Measurements from ENCODE around the gene PTPN20.

DNA sequence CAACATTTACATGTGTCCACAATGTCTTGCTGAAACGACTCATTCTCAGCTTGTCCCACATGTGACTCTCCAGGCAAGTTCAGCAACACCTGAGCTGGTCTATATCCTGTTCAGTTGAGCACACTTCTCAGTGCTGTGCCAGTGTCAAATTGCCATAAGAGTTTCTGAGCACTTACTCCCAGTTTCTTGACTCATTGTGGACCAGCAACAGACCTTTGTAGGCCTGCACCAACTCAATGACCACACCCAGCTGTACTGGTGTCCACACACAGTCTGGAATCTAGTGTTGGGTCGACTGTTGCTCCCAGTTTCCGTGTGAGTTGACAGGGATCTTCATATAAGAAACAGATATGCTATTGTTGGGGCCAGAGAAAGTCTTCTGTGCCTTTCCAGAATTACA is 88.0 kb downstream of the PTPN20 start:
- TF ChIP-seq CTCF (IDR thresholded peaks at IDR 0.05) (no peak), POLR2A (IDR thresholded peaks at IDR 0.05) (no peak)
